Lower leg skin (tissue), 3 donors: ENCODE data around the gene EHD2.

Experiments
- CTCF ChIP-seq, 3 donors: fragments of 450-650 bp; IDR thresholded peaks; one replicate each; pipeline ENCODE4 v1.5.1; 2016; ENCODE audit warnings: antibody characterized with exemption in 3 of 3, mild to moderate bottlenecking in 3 of 3, moderate library complexity in 2 of 3
- POLR2A ChIP-seq, 2 donors: fragments of 450-650 bp; IDR thresholded peaks; one replicate each; pipeline ENCODE4 v1.6.1; 2016 to 2017; ENCODE audit warnings: antibody characterized with exemption in 2 of 2, mild to moderate bottlenecking in 1 of 2, moderate library complexity in 1 of 2

GRCh38 chr19:47762615-47763308 is 49.5 kb downstream of the EHD2 start:
- TF ChIP-seq CTCF (IDR thresholded peaks at IDR 0.05), result no peak
- no peak for TF ChIP-seq POLR2A (IDR thresholded peaks at IDR 0.05)
